ENCODE measurements around the gene CT83. TPM values are rescaled to one million over a fixed set of nuclear protein-coding genes. Genes with fewer than 3 reads are reported as not detected.

Gene CT83
- total and polyA plus RNA-seq, 10 donors: not detected

DNA sequence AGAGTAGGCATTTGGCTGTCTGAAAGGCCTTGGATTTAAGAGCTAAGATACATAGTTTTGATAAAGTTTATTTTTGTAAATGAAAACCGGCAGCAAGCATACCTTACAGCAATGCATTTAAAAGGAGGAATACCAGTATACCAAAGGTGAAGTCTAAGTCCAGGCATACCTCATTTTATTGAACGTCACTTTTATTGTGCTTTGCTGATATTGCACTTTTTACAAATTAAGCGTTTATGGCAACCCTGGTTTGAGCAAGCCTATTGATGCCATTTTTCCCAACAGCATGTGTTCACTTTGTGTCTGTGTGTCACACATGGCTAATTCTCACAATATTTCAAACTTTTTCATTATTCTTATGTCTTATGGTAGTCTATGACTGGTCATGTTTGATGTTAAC, 34.8 kb downstream of the CT83 start:
- Histone ChIP-seq H3K9me3 (no peaks in the 10 kb centered on the region), H3K4me1 (no peaks in the 10 kb centered on the region), H3K4me3 (no peak overlapping the region), H3K27ac (no peak overlapping the region), H3K27me3 (replicated peaks in 1 of 7) (no peaks in the 10 kb centered on the region), H3K36me3 (no peaks in the 10 kb centered on the region)
- intact Hi-C loops (cut with DNase I; ENCODE audit: low total_unique reads): no loop called here
- WGBS, 5 donors: 83 to 94% (median 88%) methylated on average over 3 of the region's 3 CpGs
- no peak for TF ChIP-seq POLR2A (IDR thresholded peaks at IDR 0.05)
- no peak for DNase-seq

GRCh38 chrX:116417968-116418367, 44.8 kb downstream of the CT83 start:
- no peak for DNase-seq
- no peak overlapping the region for H3K4me3 ChIP-seq
- no peaks in the 10 kb centered on the region for H3K36me3 ChIP-seq
- H3K9me3 ChIP-seq: no peaks in the 10 kb centered on the region
- TF ChIP-seq CTCF (IDR thresholded peaks at IDR 0.05 in 8 of 11, conservative IDR thresholded peaks at IDR 0.05 in 3 of 11) (no peak), POLR2AphosphoS5 (IDR thresholded peaks at IDR 0.05) (no peak), POLR2A (IDR thresholded peaks at IDR 0.05) (no peak)
- intact Hi-C loops (cut with DNase I; ENCODE audit: low total_unique reads): no loop called here
- H3K27me3 ChIP-seq (replicated peaks in 1 of 7): no peaks in the 10 kb centered on the region
- no peaks in the 10 kb centered on the region for H3K4me1 ChIP-seq
- WGBS, 5 donors: 54 to 71% (median 63%) methylated on average over 4 of the region's 4 CpGs
- H3K27ac ChIP-seq: no peak overlapping the region

GRCh38 chrX:116417214-116417613, 45.6 kb downstream of the CT83 start:
- Histone ChIP-seq H3K9me3 (no peaks in the 10 kb centered on the region), H3K27me3 (replicated peaks in 1 of 7) (no peaks in the 10 kb centered on the region), H3K4me1 (no peaks in the 10 kb centered on the region), H3K27ac (no peak overlapping the region), H3K36me3 (no peaks in the 10 kb centered on the region), H3K4me3 (no peak overlapping the region)
- WGBS, 5 donors: 83 to 100% (median 93%) methylated on average over 1 of the region's 1 CpG
- intact Hi-C loops (cut with DNase I; ENCODE audit: low total_unique reads): no loop called here
- no peak for DNase-seq
- TF ChIP-seq CTCF (IDR thresholded peaks at IDR 0.05 in 8 of 11, conservative IDR thresholded peaks at IDR 0.05 in 3 of 11) (no peak), POLR2A (IDR thresholded peaks at IDR 0.05) (no peak), POLR2AphosphoS5 (IDR thresholded peaks at IDR 0.05) (no peak)

GRCh38 chrX:116413273-116413672, 49.5 kb downstream of the CT83 start:
- peaks cover 0 to 12% (median 0%) of the 10 kb centered on the region in 8 donors for H3K9me3 ChIP-seq
- 13 to 36% (median 23%) methylated on average over 1 of the region's 1 CpG for WGBS, 5 donors
- no peak overlapping the region for H3K27ac ChIP-seq
- TF ChIP-seq POLR2AphosphoS5 (IDR thresholded peaks at IDR 0.05): no peak
- no peak for TF ChIP-seq POLR2A (IDR thresholded peaks at IDR 0.05)
- TF ChIP-seq CTCF (IDR thresholded peaks at IDR 0.05 in 8 of 11, conservative IDR thresholded peaks at IDR 0.05 in 3 of 11): no peak
- no peak for DNase-seq
- no peak overlapping the region for H3K4me3 ChIP-seq
- no peaks in the 10 kb centered on the region for H3K4me1 ChIP-seq
- intact Hi-C loops (cut with DNase I; ENCODE audit: low total_unique reads): no loop called here
- no peaks in the 10 kb centered on the region for H3K36me3 ChIP-seq
- no peaks in the 10 kb centered on the region for H3K27me3 ChIP-seq (replicated peaks in 1 of 7)

Other genes with a start within 250 kb of the CT83 start
- gene SLC6A14, start 26.4 kb downstream of the CT83 start, total RNA-seq: not detected
- gene SLC6A14, start 26.4 kb downstream of the CT83 start, polyA plus RNA-seq: under 1 TPM in 2 of 3 donors, not detected in 1; 0.02 to 0.05 TPM

All from spleen (tissue), 11 donors.